ENCODE measurements around the gene DCST2.

Gene DCST2

GRCh38 chr1:154973344-154974101 is 60.1 kb downstream of the DCST2 start:
- peak; percentile 66 for DNase-seq

DNA sequence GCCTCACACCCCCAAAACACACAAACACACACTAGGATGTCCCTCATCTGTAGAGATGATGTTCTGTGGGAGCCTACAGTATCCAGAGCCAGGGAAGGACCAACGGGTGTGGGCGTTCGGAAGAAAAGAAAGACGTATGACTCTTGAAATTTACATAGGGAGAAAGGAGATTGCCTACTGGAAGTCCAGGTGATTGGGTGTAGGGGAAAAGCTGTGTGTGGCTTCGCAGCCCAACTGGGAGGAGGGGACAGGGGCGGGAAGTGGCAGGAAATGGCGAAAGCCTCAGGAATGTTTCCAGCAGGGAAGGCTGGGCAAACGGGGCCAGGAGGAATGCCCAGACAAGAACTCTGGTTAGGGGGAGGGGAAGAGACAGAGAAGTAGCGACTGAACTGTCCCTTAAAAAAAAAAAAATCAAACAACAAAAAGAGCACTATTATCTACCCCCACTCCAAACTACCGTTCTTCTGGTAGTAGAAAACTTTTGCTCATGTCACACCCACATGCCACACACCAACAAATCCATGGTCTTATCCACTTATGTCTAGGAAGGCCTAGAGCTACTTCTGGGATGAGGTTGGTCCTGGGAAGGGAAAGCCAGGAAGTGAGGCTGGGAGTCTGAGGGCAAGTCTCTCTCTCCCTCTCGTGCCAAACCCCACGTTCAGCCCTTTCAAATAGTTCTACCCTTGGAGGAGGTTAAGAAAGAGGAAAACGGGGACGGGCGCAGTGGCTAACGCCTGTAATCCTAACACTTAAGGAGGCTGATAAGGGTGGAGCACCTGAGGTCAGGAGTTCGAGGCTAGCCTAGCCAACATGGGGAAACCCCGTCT is 60.9 kb downstream of the DCST2 start:
- no peak for DNase-seq

- DNase-seq: no peak
These were observed 61.4 kb downstream of the DCST2 start for GRCh38 chr1:154972213-154972516.

DNA sequence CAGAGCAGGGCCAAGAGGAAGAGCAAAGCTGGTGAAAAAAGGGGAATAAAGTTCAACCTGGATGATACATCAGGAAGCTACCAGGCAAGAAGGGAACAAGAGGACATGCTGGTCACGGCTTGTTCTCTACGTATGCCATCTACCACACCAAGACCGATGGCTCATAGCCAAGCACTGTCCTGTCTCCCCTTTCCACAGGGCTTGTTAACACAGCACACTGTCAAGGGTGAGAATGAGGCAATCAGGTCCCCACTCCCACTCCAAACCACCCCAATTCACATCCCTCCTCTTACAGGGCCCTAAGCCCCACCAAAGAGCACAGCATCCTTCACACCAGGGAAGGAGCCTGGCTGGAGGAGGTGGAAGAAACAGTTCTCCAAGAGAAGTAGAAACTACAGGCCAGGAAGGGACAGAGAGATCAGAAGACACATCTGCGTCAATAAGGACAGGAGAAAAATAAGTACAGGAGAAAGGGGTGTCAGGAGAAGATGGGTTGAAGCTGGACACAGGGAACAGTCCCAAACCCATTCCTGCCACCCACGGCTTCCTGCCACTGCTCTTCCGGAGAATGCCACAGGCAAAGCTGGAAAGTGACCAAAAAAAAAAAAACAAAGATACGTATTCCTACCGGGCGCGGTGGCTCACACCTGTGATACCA is 62.1 kb downstream of the DCST2 start:
- DNase-seq: no peak

GRCh38 chr1:154970631-154971340 is 62.8 kb downstream of the DCST2 start, which contains the start of gene SHC1:
Gene SHC1 (minus strand): TSS chr1:154970747. CDS start chr1:154970526, 221 bp downstream.
- DNase-seq: no peak

- DNase-seq: no peak
These were observed 63.6 kb downstream of the DCST2 start for GRCh38 chr1:154969860-154970452.

DNA sequence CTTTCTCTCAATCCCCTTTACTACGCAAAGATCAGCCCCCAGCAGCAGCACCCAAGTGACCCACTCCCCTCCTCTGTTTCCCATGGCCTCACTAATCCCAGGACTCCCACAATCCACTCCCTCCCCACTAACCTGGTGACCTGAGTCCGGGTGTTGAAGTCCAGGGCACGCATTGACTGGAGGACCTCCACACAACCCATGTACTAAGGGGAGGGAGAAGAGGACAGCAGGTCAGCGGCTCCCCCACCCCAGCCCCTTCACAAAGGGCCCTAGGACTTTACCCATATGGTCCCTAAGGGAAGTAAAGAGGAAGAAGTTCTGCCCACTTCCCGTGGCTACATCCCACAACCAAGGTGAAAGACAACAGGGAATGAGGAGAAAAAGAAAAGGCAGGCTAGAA is 64.3 kb downstream of the DCST2 start:
- no peak for DNase-seq

GRCh38 chr1:154968731-154969130 is 64.8 kb downstream of the DCST2 start:
- no peak for DNase-seq
